Tibial nerve (tissue), 4 donors: ENCODE data around the gene JAKMIP1.

Experiments
- CTCF ChIP-seq, 5 experiments: fragments of 200-600 bp in 3 of 5; fragments of 450-650 bp in 2 of 5; sonication (generic) in 3 of 5; IDR thresholded peaks; one replicate each; pipeline ENCODE4 v1.5.1; 2016 to 2019; ENCODE audit warnings: antibody characterized with exemption in 5 of 5, mild to moderate bottlenecking in 3 of 5, moderate library complexity in 2 of 5
- EP300 ChIP-seq, 2 donors: sonication (generic); formaldehyde crosslinking; IDR thresholded peaks; one replicate each; pipeline ENCODE4 v1.6.1; 2017; ENCODE audit warnings: antibody characterized with exemption in 2 of 2, mild to moderate bottlenecking in 1 of 2

DNA sequence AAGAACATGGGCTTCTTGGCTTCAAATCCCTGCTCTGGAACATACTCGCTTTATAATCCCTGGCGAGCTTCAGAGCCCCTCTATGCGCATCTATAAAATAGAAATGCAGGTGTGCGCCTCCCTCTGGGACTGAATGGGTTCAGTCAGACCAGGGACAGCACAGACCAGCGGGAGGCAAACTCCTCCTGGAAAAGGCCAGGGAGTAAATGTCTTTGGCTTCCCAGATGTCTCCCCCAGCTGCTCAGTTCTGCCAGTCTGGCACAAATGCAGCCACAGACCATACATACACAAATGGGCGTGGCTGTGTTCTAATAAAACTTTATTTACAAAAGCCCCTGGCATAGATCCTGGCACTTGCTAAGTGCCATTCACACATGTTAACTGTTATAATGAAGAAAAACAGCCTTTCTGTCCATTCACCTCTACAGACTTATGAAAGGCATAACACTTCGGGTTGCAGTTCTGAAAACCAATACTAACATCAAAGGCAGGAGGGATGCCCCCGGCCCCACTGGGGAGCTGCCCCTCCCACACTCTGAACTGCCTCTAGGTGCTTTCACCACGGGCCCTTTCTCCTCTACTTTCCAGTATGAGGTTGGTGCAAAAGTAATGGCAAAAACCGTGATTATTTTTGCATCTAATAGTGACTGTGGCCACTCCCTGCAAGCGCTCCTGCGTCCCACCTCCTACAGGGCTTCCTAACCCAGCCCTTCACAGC, 4.6 kb downstream of the JAKMIP1 start:
- TF ChIP-seq CTCF (IDR thresholded peaks at IDR 0.05): no peak
- no peak for TF ChIP-seq EP300 (IDR thresholded peaks at IDR 0.05)
